Activated T-helper 17 cell treated with anti-CD3 and anti-CD28 coated beads, Interleukin-2, amount 50 U/mL, for 72 hours (primary cell): ENCODE results near the gene LCP2. TPM values are rescaled to one million over a fixed set of nuclear protein-coding genes. Genes with fewer than 3 reads are reported as not detected.
A peak's percentile ranks its signal among the peaks of the same experiment; 100 is the strongest.
"Not testable (repeated sequence)": the region's sequence is repeated elsewhere in the genome, so short reads cannot be mapped to it uniquely, and the experiment has no call there.

Experiments used
- ATAC-seq: fragments of 150-1000 bp; cut with Tn5 transposase; replicated peaks from 2 replicates; pipeline ENCODE4 v1.10.0; 2021; ENCODE audit warnings: mild to moderate bottlenecking, moderate library complexity
- H3K27ac Mint-ChIP-seq: one replicate; pipeline ENCODE4 v1.8.0; 2022; ENCODE audit warnings: mixed read lengths
- H3K27me3 Mint-ChIP-seq: one replicate; pipeline ENCODE4 v1.8.0; 2022; ENCODE audit warnings: mixed read lengths
- H3K36me3 Mint-ChIP-seq: one replicate; pipeline ENCODE4 v1.8.0; 2022; ENCODE audit warnings: low read depth, mild to moderate bottlenecking, mixed read lengths
- H3K4me1 Mint-ChIP-seq: one replicate; pipeline ENCODE4 v1.8.0; 2022; ENCODE audit warnings: mixed read lengths
- H3K4me3 Mint-ChIP-seq: one replicate; pipeline ENCODE4 v1.8.0; 2022; ENCODE audit warnings: mild to moderate bottlenecking, mixed read lengths
- H3K9me3 Mint-ChIP-seq: one replicate; pipeline ENCODE4 v1.8.0; 2022; ENCODE audit warnings: mixed read lengths
- total RNA-seq, 2 donors: library from RNA; stranded (reverse); gene quantifications; one replicate each; pipeline ENCODE4 v1.2.3, GENCODE V29; 2022

Gene LCP2
- total RNA-seq, 2 donors from 2014 or later: 202 to 204 TPM

DNA sequence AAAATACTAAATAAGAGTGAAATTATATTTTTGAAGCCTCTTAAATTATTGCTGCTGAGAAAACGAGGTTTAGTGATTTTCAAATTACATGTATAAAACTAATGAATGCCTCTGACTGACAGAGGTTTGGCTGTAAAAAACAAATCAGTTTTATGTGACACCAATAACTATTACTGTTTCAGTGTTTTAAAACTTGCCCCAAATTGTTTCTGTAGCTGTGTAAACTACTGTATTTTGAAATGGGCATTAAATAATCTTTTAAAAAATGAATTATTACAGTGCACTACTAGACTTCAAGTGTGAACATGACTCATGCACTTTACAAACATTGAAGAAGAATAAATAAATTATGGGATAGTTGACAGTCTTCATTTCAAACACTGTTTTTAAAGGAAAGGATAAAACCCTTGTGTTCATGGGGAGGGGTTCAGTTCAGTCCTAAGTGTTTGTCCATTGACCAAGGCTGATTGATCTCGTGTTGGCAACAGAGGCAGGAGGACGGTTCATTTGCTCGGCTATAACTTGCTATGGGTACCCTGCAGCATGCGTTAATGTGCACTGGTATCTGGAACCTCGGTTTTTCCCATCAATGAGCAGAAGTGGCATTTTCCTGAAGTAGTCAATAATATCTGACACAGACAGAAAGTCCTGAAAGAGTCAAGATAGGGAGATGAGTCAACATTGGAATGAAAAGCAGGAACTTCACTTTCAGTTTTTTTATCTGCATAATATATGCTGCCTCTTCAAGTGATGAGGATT, 49.2 kb downstream of the LCP2 start:
- H3K27ac Mint-ChIP-seq: peak overlapping the region; percentile 18
- peaks cover 82% of the 10 kb centered on the region for H3K36me3 Mint-ChIP-seq
- H3K4me1 Mint-ChIP-seq: peaks cover 11% of the 10 kb centered on the region
- no peaks in the 10 kb centered on the region for H3K27me3 Mint-ChIP-seq
- ATAC-seq: peak; percentile 67
- H3K4me3 Mint-ChIP-seq: peak overlapping the region; percentile 0
- H3K9me3 Mint-ChIP-seq: peaks cover 5% of the 10 kb centered on the region

DNA sequence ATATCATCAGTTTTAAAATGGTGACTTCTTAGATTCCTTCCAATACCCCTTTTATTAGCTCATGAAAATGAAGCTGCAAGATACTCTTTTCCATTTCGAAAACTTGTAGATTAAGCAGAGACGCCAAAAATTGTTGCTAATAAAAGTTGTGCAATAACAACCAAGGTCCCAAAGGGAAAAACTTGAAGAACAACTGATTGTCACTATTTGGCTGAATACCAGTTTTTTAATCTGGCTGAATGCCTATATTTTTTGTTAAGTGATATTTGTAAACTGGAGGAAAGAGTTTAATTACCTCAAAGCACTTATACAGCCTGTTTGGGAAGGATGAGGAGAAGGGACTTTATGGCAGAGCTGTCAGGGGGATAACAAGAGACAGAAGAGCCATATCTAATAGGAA, 50.2 kb downstream of the LCP2 start:
- Mint-ChIP-seq H3K4me1 (peaks cover 11% of the 10 kb centered on the region), H3K9me3 (peaks cover 5% of the 10 kb centered on the region), H3K36me3 (peaks cover 72% of the 10 kb centered on the region), H3K4me3 (no peak overlapping the region), H3K27ac (peak overlapping the region; percentile 23), H3K27me3 (no peaks in the 10 kb centered on the region)
- ATAC-seq: no peak

DNA sequence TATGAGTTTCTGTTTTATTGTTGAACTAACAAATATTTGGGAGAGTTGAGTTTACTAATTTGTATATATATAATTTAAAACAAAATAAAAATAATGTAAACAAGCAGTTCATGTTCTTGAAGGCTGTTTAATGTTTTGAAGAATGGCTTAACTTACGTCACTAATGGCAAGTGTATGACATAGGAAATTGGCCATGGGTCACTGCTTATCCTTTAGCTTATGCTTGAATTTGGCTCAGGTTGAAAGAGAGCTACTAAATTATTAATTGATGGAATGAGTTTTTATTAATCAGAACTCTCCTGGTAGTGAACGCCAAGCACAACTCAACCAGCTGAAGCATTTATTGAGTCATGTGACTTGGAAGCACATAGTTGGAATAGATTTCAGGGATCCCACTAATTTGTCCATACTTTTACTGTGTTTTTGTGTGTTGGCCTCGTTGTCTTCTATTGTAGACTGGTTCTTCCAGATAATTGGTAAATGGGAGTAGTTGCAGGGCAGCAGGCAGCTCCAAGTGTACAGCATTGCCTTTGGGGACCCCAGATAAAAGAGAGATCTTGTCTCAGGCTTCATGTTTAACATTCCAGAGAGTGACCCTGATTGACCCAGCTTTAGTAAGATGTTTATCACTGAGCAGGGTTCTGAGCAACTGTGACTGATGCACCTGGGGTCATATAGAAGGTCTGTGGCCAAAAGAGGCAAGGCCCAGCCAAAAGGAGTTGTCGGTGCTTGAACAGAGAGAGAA, 51.3 kb downstream of the LCP2 start:
- Mint-ChIP-seq H3K27ac (no peak overlapping the region), H3K27me3 (no peaks in the 10 kb centered on the region), H3K4me3 (no peak overlapping the region), H3K9me3 (peaks cover 5% of the 10 kb centered on the region), H3K36me3 (peaks cover 62% of the 10 kb centered on the region), H3K4me1 (peaks cover 11% of the 10 kb centered on the region)
- ATAC-seq: no peak

DNA sequence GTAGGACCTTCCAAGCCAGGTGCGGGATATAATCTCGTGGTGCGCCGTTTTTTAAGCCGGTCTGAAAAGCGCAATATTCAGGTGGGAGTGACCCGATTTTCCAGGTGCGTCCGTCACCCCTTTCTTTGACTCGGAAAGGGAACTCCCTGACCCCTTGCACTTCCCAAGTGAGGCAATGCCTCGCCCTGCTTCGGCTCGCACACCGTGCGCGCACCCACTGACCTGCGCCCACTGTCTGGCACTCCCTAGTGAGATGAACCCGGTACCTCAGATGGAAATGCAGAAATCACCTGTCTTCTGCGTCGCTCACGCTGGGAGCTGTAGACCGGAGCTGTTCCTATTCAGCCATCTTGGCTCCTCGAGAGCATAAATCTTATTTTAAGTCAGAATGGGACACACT, 52.1 kb downstream of the LCP2 start:
- H3K27me3 Mint-ChIP-seq, H3K27ac Mint-ChIP-seq, H3K4me3 Mint-ChIP-seq, ATAC-seq, H3K9me3 Mint-ChIP-seq: not testable (repeated sequence)
- peaks cover 11% of the 10 kb centered on the region for H3K4me1 Mint-ChIP-seq
- H3K36me3 Mint-ChIP-seq: peaks cover 53% of the 10 kb centered on the region

DNA sequence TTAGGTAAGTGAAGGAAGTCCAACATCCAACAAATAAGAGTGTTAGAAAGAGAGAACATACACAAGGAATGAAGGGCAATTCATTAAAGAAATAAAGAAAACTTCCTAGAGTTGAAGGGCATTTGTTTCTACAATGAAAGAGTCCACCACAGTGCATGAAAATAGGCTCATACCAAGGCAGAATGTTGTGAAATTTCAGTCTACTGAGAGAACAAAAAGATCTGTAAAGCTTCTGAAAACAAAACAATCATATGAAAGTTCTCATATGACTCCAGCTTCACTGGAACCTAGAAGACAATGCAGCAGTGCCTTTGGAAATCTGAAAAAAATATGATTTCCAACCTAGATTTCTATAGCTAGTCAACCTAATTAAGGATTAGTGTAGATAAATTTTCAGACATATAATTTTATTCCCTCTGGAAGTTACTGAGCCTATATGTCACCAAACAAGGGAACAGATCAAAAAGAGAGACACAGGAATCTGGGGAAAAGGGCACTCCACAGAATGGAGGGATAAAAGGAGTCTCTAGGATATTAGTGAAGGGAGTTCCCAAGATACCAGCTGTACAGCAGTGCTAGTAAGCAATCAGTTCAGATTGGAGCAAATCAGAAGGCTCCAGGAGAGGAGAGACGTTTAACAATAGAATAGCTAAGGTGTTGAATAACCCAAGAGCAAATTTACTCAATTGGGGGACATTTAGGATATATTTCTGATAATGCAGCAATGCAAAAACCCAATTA, 59.0 kb downstream of the LCP2 start:
- H3K9me3 Mint-ChIP-seq: no peaks in the 10 kb centered on the region
- no peak overlapping the region for H3K4me3 Mint-ChIP-seq
- ATAC-seq: peak; percentile 24
- peak overlapping the region; percentile 89 for H3K27ac Mint-ChIP-seq
- no peaks in the 10 kb centered on the region for H3K36me3 Mint-ChIP-seq
- no peaks in the 10 kb centered on the region for H3K27me3 Mint-ChIP-seq
- peaks cover 7% of the 10 kb centered on the region for H3K4me1 Mint-ChIP-seq

DNA sequence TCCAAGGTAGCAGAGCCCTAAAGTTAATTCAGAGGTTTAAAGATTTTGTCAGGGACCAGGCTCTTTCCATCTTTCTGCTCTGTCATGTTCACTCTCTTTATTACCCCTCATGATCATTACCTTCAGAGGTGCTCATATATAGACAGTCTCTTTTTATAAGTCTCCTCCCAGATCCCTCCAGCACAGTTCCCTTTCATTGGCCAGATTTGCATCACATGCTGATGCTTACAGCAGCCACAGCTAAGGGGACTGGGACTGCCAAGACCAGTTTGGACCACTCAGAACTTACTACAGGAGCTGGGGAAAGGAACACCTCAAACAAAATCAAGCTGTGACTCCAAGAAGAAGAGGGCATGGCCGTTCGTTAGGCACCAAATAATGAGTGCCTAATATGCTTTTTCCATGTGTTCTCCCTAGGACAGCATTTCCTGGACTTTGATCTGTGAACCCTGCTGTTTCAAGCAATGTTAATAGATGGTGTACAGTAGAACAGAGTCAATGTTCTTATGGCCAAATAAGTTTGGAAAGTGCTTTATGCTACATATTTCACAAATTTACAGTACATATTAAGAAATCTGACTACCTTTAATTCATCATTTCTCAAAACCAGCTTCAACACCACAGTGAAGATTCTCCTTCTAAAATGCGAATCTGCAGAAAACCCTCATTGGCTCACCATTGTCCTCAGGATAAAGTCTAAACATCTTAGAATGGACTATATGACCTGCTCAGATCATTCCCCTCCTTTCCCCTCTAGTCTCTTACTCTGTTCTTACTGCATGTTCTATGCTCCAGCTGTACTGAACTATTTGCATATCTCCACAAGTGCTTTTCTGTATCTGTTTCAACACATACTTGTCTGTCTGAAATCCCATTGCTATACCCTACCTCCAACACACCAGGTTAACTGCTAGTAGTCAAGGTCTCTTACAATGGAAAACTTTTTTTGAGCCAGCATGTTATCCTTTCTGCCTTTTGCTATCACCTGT, 61.4 kb downstream of the LCP2 start:
- ATAC-seq: no peak
- Mint-ChIP-seq H3K36me3 (no peaks in the 10 kb centered on the region), H3K9me3 (no peaks in the 10 kb centered on the region), H3K4me1 (peaks cover 7% of the 10 kb centered on the region), H3K27me3 (no peaks in the 10 kb centered on the region), H3K4me3 (no peak overlapping the region), H3K27ac (peak overlapping the region; percentile 6)

DNA sequence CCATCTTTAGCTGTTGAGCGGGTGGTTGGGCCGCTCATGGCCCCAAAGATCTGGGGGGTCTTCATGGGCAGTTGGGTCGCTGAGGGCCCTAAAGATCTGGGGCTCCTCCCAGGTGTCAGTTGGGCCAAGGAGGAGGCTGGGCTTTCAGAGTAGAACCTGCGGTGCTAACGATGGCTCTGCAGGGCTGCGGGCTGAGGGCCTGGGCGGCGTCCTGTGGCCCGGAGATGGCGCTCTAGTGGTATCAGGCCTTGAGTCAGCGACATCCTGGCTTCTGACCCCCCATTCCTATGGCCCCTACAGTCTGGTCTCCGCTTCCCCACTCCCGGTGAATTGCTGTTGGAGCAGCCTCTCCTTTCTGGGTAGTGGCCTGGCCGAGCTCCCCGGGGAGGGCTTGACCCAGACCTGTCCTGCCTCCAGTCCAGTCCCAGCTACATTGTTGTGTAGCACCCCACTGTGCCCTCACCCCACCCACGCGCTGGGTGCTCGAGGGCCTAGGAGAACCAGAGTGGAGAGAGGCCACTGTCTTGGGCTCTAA, 64.2 kb downstream of the LCP2 start:
- Mint-ChIP-seq H3K27me3 (no peaks in the 10 kb centered on the region), H3K36me3 (no peaks in the 10 kb centered on the region), H3K27ac (no peak overlapping the region), H3K9me3 (no peaks in the 10 kb centered on the region), H3K4me3 (no peak overlapping the region), H3K4me1 (peaks cover 3% of the 10 kb centered on the region)
- ATAC-seq: no peak

DNA sequence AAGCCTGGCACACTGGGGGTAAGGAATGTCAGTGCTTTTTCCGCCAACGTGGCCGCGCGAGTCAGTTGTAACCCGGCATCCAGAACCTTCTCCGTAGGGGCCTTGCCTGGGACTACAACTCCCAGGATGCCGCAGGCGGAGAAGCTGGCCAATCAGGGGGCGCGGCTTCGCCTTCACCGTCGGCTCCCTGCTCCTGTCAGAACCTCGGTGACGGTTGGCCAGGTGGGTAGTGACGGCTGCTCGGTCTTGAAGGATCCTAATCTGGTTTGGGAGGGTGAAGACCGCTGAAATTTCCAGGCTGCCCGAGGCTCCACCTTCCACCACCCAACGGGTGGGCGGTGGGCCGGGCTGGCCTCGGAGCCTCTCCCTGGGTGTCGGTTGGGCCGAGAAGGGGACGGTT, 64.8 kb downstream of the LCP2 start, which contains the start of gene C5orf58:
TSS of gene C5orf58 (plus strand) at position 200 of the 400 bp plus-strand sequence. CDS start 1,992 bp downstream, outside the sequence.
- Mint-ChIP-seq H3K27me3 (no peaks in the 10 kb centered on the region), H3K4me3 (no peak within 1 kb of the TSS), H3K36me3 (no peaks in the 10 kb centered on the region), H3K9me3 (no peaks in the 10 kb centered on the region), H3K27ac (no peak within 1 kb of the TSS), H3K4me1 (no peaks in the 10 kb centered on the region)
- no peak for ATAC-seq

DNA sequence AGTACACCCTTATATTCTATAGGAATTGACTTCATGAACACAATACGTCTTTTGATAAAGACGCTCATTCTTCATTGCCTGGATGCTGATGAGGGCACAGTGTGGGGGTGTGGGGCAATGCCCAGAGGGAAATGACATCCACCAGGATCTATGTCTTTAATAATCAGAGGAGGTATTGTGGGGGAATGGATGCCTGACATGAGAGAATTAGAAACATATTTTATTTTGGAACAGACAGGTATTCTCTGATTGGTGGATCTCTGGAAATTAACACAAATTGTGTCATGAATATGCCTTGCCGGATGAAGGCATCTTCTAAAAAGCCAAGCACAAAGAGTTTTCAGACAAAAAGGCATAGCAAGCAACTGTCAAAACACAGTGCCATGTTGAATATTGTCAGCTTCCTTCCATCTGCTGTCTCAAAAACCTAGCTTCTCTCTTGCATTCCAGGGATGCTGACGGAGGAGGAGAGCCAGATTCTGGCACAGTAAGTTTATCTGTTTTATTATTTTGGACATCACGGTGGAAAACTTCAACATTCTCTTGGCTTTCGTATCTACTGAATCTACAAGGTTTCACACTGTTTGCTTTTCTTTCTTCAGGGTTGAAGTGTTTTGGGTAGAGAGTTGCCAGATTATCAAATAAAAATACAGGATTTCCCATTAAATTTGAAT, 68.7 kb downstream of the LCP2 start:
- Mint-ChIP-seq H3K27ac (no peak overlapping the region), H3K9me3 (no peaks in the 10 kb centered on the region), H3K4me3 (no peak overlapping the region)

DNA sequence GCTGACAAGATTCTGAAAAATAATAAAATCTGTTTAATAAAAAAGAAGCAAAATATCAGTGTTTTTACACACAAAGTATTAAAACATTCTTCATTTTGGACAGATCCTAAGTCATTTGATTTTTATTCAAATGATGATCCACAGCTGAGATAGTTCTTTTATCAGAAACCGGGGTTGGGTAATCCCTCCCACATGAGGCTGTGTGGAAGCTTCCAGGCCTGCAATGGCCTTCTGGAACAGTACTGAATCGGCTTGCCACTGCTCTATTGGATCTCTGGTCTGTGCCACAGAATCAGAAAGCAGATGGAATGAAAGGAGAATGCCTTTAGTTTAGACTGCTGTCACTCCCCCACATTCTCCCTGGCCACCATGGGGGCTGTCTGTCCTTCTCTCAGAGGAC, 70.9 kb downstream of the LCP2 start:
- H3K9me3 Mint-ChIP-seq: no peaks in the 10 kb centered on the region
- H3K36me3 Mint-ChIP-seq: no peaks in the 10 kb centered on the region
- H3K4me3 Mint-ChIP-seq: no peak overlapping the region
- H3K27me3 Mint-ChIP-seq: no peaks in the 10 kb centered on the region
- H3K4me1 Mint-ChIP-seq: no peaks in the 10 kb centered on the region
- ATAC-seq: no peak
- H3K27ac Mint-ChIP-seq: peak overlapping the region; percentile 44

More for the DNA sequence above, 68.7 kb downstream of the LCP2 start:
- Mint-ChIP-seq H3K36me3 (no peaks in the 10 kb centered on the region), H3K27me3 (no peaks in the 10 kb centered on the region), H3K4me1 (no peaks in the 10 kb centered on the region)
- ATAC-seq: no peak

DNA sequence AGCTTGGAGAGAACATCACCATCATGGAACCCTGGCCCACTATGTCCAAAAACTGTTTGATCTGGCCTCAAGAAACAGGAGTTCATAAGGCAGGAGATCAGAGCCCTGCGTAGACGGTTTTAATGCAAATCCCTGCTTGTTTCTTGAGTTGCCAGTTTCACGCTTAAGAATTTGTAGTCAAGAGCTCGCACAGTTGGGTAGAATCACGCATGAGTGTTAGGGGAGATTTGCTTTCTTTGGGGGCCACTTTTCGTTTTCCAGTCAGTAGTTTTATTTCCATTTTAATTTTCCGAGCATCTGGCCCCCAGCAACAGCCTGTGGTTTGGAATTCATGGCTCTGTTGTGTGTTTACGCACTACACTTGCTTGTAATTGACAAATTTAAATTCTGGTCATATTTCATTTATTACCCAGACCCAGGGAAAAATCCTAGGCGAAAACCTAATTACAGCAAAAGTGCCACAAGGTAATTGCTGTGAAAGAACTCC, 71.4 kb downstream of the LCP2 start:
- no peak overlapping the region for H3K4me3 Mint-ChIP-seq
- H3K27ac Mint-ChIP-seq: peak overlapping the region; percentile 6
- no peaks in the 10 kb centered on the region for H3K27me3 Mint-ChIP-seq
- no peak for ATAC-seq
- no peaks in the 10 kb centered on the region for H3K4me1 Mint-ChIP-seq
- no peaks in the 10 kb centered on the region for H3K36me3 Mint-ChIP-seq
- H3K9me3 Mint-ChIP-seq: no peaks in the 10 kb centered on the region

DNA sequence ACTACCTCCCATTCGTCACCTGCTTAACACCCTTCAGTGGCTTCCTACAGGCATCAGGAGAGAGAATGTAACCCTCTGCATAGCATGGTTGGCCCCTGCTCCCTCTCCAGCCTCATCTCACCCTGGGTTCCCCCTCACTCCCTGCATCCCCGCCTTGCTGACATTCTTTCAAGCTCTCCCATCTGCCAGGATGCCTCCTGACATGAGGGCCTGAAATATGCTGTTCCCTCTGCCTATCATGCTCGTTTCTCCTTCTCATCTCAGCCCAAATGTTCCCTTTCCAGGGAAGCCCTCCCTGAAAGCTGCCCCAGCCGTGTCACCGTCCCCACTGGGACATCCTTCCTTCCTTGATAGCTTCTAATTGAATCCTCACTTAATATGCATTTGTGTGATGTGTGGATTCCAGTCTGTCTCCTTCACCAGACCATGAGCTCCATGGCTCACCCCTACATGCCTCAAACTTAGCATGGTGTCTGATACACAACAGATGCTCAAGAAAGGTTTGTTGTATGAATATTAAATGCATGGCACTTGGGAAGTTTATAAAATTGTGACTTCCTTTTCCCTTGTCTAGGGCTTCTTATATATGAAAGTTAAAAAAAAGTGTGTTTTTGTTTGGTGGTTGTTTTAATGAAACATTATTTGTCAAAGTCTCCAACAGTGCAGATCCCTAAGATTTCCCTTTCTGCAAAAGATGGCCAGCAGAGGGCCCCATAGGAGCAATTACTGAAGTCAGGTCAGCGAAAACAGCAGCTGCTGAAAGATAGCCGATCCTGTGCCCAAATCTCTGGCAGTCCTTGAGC, 72.0 kb downstream of the LCP2 start:
- H3K4me3 Mint-ChIP-seq: no peak overlapping the region
- no peaks in the 10 kb centered on the region for H3K4me1 Mint-ChIP-seq
- no peaks in the 10 kb centered on the region for H3K27me3 Mint-ChIP-seq
- no peaks in the 10 kb centered on the region for H3K36me3 Mint-ChIP-seq
- ATAC-seq: peak; percentile 73
- no peaks in the 10 kb centered on the region for H3K9me3 Mint-ChIP-seq
- peak overlapping the region; percentile 6 for H3K27ac Mint-ChIP-seq
